ENCODE data around the gene HIRA.
"Not testable (repeated sequence)": the region's sequence is repeated elsewhere in the genome, so short reads cannot be mapped to it uniquely, and the experiment has no call there.

The HIRA gene

DNA sequence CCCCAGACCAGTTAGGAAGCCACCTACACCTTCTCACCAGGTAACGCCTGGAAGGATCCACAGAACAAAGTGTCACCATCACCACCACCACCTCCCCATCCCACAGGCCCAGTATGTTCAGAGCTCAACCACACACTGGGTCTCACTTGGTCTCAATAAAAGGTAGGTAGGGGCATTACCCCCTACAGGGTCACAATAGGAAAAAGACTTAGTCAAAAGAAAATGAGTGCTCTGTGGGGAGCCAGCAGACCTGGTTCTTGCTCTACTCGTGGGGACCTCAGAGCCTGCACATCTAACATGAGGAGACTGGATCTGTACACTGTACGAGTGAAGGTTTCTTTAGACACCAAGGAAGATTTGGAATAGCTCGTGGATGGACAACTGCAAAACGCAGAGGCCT, 49.3 kb downstream of the HIRA start:
- no peak for DNase-seq

DNA sequence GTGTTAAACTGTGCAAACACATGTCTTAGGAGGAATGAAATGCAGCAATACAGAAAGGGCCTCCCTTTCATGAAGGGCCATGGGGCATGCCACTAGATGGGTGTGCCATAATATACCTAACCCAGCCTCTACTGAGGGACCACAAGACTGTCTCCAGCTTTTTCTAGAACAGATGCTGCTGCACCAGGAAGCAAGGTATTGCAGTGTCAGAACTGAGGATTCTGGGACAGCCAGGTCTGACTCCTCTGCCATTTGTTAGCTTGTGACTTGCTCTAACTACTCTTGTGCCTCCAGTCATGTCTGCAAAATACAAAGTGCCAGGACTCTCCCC, 53.2 kb downstream of the HIRA start:
- DNase-seq = no peak

DNA sequence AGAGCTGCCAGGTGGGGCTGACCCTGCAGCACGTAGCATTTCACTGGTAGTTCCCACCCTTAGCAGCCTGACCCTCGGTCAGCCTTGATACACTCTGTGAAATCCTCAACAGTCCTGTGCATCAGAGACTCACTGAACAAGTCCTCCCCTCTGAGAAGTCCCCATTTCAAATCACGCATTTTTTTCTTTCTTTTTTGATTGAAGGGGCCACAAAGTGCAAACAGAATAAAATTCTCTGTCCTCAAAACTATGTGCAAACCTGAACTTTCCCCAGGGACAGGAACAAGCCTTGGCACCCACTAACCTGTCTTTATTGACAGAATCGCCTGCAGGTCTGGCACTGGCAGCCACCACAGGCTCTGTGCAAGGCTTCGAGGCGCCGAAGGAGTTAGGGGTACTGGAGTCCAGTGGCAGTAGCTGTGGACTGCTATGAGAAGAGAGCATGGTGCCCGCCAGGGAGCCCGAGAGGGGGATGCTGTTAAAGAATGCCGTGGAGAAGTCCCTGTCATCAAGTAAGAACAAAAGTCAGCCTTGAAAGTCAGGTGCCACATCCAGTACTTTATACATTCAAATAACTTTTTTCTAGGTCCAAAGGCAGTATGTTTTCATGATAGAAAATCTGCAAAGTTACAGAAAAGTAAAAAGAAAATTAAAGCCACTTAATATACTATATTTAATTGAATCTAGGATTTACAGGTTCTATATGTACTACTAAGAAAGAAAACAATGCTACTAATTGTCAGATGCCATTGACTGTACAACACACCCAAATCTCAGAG, 53.8 kb downstream of the HIRA start:
- DNase-seq = no peak

DNA sequence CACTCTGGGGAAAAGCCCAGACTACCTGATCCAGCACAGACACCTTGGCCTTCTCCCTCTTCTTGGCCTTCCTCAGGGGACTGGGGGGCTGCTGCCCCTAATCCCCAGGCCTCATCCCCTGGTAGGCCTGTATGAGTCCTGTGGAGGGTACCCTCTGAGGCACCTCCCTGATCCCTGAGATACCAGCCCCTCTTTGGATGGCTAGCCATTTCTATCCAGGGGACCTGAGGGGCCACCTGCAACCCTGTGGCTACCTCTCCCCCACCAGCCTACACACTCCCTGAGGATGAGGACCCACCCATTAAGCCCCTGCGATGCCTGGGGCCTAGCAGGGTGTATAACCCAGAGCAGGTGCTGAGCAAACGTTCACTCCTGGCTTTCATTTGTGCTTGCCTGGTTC, 54.6 kb downstream of the HIRA start:
- no peak for DNase-seq

DNA sequence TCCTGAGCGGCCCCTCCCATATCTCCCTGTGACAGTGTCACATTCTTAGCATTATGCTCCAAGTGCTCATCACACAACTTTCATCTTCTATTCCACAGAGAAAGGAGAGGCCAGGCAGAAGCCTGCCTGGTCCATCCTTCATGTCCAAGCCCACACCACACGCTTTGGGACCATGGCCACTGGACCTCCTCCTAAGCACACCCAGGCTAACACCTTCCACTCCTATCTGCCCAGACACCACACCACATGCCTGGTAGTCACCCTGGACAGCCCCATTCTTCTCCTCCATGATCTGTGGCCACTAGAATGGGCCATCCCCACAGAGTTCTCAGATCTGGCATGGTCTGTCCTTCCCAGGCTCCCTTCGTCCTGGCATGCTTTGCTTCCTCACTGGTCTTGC, 55.3 kb downstream of the HIRA start:
- DNase-seq = no peak

DNA sequence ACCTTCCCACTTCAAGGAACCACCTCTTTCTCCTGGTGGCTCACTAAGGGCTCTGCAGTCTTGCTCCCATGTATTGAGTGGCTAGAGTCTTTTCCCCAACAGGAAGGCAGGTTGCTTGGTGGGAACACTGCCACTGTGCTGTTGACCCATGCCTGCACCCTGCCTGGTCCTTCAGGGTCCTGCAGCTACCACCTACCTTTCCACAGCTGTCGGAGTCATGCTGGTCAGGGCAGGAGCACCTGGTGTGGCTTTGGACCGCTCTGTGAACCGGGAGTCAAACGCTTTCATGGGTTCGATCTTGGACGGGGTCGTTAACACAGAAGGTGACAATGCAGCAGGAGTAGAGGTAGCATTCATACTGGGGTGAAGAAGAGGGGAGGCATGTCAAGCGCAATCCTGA, 56.1 kb downstream of the HIRA start:
- no peak for DNase-seq

DNA sequence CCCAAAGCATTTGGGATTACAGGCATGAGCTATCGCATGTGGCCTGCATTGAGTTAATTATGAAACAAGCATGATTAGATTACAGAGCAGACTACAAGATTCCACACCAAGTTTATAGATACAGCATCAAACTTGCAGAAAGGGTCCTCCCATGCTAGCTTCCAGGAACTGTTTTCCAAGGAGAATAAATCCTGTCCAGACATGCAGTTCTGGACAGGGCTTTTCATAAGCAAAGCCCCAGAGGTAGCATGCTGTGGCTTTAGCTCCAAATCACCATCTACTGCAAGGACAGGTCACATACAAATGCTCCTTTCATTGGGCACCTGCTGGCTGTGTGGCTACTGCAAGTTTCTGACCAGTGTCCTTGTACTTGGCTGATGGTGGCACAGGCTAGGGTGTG, 57.1 kb downstream of the HIRA start:
- DNase-seq = no peak

DNA sequence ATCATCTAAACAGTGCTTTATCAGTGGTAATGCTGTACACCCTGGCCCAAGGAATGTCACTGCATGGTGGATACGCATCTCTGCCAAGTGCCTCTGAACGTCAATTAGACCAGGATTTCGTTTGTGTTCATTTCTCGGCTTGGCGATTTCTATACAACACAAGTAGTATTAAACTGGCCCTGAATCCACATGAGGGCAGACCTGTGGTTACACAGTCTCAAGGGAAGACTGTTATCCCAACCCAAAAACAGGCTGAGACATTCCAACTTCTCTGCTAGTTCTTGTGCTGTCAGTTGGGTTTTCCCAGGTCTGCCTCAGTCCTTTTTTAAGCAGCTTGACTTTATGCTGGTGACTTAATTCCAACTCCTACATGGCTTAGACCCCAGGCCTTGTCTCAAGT, 58.1 kb downstream of the HIRA start:
- no peak for DNase-seq

DNA sequence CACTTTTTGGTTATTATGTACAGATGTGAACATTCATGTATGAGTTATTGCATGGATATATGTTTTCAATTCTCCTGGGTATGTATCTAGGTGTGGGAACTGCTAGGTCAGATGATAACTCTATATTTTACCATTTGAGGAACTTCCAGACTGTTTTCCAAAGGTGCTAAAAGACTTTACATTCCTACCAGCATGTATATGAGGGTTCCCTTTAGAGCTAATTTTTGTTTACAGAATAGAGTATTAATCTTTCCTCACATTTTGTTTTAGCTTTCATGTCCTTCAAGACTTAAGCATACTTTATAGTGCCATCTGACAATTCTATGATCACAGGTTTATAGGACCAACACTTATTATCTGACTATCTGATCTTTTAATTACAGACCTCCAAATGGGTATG, 59.6 kb downstream of the HIRA start:
- no peak for DNase-seq

DNA sequence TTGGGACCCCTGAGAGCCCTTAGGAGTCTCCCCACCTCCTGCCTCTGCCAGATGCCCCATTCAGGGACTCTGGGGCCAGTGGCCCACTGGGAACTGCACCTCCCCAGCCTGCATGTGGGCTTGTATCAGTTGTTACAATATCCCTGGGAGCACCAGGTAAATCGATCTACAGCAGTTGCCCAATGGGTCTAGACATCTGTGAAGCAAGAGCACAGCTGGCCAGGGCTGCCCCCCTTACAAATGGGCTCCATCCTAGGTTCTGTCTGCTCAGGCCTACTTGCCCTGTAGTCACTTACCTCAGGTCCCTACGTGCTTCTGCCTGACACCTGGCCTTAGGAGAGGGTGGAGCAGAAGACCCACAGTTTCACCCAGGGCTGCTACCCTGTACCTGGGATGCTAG, 62.7 kb downstream of the HIRA start:
- DNase-seq = no peak

DNA sequence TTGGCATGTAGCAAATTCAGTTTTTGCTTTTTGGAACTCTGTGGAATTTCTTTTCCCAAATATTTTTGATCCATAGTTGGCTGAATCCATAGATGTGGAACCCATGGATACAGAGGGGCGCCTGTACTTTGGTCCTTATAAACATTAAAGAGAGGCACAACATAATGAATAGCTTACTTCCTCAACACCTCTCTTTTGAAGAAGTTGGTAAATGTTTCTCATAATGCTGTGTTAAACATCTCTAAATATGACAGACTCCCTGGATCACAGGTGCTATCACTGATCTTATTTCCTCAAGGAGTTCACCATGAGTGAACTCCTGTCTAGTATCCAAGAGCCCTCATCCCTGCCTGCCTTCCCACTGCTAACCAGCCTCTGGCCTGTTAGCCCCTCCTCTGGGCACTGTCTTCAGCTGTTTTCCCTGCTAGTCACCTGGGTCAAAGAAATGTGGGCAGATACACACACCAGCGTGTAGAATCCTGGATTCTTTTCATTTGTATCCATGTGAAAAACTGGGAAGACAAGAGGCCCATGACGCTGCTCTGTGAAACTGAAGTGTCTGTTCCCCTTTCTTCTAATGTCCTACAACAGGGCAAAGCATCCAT, 63.7 kb downstream of the HIRA start:
- no peak for DNase-seq

DNA sequence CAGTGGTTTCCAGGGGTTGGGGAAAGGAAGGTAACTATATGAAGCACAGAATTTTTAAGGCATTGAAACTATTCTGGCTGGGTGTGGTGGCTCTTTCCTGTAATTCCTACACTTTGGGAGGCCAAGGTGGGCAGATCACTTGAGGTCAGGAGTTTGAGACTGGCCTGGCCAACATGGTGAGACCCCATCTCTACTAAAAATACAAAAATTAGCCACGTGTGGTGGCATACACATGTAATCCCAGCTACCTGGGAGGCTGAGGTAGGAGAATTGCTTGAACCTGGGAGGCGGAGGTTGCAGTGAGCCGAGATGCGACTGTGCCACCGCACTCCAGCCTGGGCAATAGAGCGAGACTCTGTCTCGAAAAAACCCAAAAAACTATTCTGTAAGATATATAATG, 68.0 kb downstream of the HIRA start:
- not testable (repeated sequence) for DNase-seq

DNA sequence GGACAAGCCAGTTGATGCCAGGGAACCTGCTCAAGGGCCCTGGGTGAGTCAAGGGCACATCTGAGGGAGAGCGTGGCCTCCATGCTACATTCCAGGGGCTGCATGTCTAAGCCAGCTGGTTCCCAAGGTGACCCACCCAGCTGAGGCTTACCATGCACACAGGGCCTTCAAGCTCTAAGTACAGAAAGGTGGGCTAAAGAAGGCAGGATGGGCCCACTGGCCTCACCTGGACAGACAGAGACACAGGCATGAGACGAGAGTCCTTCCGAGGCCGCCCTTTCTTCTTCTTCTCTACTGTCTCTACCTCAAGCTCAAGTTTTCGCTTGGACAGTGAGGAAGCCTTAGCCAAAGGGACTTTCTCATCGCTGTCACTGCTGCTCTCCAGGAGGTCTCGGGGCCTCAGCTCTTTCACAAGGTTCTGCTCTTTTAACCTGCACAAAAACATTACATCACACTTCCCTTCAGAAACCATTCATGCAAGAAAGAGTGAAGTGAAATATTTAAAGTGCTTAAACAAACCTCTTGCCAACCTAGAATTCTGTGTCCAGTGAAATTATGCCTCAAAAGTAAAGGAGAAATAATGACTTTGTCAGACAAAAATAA, 69.9 kb downstream of the HIRA start:
- DNase-seq = no peak

DNA sequence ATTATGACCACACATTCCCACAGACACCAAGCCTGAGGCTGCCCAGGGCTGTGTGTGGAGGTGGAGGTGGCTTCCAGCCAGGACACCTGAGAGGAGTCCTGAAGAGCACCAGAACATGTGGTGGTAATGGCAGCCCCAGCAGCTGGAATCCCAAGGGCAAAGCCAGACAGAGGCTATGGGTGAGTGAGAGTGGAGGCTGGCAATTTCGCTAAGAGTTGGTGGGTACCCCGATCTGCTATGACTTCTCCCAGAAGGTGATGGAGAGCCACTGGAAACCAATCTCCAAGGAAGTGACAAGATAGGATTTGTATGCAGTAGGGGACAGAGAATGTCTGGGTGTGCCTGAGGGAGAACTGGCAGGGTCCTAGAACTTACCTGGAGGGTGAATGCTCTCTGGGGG, 70.7 kb downstream of the HIRA start:
- no peak for DNase-seq

DNA sequence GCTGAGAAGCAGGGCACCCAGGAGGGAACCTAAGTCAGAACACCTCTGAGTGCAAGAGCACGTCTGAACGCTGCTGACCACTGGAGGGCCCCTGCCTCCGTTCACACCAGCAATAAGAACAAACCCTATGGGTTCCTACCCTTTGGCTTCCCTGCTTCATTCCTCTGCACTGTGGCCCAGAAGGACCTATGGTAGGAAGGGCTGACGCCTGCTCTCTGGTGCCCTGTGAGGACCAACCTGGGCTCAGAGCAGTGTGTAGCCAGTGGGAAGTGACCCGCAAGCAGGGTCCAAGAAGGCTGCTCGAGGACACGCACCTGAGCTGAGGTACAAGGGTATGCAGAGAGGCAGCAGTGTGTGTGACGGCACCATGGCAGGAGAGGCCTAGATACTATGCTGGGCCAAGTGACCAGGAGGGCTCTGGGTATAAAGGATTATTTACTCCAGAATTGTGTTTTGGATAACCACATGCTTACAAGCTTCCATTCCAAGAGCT, 71.2 kb downstream of the HIRA start:
- DNase-seq = no peak

DNA sequence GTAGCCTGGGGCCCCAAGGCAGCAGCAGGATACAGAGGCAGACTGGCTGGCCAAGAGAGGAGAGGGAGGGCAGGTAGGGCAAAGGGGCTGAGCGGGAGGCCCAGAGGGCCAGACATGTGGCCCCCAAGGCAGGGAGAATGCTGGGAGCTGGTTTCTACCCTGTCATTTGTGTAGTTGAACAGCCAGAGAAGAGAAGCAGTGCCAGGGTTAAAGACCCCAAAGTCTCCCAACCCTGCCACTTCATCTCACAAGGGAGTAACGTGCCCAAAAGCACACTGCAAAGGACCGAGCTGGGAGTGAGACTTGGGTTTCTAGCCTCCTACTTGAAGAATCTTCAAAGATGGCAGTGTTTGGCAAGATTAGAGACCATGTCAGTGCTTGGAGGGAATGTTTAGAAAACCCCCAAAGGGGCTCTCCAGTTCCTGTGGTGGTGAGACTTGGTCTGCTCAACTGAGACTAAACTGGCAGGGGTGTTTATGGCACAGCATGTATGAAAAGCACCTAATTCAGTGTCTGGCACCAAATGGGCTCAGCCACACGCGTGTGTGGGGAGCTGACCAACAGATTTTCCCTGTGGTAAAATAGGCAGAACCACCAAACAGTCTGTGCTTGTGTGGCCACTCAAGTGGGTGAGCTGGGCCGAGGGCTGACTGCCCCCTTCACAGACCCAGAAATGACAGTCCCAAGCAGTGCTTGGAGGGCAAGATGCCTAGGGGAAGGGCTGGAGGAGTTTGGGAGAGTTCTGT, 71.8 kb downstream of the HIRA start:
- no peak for DNase-seq

DNA sequence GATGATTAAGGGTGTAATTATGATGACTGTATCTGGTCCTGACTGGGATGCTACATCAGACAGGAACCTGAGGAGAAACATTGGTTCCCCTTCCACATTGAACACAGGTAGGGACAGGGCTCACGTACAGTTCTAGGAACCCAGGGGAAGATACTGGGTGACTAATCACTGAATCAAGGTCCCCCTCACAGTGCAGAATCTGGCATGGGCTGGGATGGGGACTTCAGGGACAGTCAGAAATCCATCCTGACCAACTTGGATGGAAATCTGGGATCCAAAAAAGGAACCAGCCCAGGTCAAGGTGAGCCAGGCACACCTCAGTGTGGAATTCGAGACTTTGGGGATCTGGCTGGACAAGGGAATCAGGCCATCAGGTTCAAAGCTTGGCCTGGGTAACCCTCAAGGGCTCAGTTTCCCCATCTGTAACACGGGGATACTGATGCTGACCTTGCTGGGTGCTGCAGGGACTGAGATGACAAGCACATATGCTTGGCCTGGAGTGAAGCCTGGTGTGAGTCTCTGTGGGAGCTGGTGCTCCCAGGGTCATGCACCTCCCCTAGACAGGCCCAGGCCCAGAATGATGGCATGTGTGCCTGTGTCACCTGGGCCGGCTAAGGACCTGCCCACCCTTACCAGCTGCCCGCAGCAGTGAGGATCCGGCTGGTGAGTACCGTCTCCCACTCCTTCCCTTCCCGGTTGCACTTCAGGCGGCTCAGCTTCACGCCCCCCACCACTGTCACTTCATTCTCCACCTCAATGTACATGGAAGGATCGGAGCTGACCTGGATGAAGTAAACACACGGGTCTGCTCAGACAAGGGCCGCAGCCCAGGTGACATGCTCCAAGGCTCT, 72.6 kb downstream of the HIRA start:
- no peak for DNase-seq

DNA sequence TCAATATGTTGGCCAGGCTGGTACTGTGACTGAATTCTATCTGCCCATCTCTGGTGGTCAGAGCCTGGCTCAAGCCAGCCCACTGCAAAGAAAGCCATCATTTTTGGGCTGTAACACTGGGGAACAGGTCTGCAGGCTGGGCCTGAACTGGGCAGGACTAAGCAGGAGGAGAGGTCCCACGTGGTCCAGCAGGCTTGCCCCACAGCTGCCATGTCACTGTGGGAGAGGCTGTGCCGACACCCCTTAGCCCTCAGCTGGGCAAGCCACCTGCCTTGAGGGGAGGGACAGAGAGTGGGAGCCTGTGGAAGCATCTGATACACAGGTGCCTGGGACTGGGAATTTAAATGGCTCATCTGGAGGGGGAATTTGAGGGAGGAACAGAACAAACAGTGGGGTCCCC, 73.3 kb downstream of the HIRA start:
- DNase-seq = no peak

DNA sequence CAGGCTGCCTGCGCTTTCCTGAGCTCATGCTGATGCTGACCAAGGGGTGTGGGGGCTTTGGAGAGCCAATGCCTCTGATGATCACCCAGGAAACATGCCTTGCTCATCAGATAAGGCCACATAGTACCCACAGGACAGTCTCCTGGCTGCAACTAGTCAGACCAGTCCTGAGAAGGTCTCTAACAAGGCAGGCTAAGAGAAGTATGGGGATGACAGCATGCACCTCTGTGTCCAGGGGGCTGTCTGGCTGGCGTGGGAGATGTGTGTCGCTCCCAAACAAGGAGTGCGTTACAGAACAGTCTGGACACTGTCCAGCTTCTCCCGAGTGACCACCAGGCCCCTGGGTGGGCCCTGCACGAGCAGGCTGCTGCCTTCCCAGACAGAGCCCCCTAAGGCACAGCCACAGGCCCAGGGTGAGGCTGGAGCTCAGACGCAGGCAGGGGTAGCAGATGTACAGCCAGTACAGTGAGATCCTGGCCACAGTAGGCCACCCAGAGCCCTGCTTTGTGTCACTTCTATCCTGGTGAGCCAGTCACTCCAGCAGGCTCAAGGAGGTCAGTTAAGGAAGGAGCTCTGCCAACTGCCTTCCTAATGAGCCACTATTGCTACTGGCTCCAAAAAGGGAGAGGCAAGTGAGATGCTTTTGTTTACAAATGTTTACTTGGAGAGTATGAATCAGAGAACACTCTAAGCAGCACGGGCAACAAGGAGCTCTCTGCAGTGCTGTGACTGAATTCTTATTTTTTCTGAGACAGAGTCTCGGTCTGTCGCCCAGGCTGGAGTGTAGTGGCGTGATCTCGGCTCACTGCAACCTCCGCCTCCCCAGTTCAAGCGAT, 74.0 kb downstream of the HIRA start:
- DNase-seq = no peak

DNA sequence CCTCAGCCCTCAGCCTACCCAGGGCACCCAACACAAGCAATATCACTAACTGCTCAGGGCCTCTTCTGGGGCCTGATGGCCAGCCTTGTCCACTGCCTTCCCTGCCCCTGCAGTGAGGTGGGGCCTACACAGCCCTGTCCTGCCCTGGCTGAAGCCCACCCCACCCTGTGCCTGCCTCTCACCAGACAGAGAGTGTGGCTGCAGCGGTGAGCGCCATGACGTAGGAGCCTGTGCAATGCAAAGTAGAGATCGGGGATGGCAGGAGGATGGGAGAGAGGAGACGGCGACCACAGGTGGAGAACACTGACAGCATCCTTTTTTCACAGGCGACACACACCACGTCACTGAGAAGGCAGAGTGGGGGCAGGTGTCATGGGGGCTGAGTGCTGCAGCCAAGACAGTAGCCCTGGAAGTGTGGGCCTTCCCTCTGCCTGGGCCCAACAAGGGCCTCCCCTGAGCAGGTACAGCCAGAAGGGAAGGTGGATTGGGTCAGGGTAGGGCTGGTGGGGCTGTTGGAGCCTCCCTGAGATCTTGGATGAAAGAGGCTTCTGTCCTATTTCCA, 74.7 kb downstream of the HIRA start:
- DNase-seq = no peak

DNA sequence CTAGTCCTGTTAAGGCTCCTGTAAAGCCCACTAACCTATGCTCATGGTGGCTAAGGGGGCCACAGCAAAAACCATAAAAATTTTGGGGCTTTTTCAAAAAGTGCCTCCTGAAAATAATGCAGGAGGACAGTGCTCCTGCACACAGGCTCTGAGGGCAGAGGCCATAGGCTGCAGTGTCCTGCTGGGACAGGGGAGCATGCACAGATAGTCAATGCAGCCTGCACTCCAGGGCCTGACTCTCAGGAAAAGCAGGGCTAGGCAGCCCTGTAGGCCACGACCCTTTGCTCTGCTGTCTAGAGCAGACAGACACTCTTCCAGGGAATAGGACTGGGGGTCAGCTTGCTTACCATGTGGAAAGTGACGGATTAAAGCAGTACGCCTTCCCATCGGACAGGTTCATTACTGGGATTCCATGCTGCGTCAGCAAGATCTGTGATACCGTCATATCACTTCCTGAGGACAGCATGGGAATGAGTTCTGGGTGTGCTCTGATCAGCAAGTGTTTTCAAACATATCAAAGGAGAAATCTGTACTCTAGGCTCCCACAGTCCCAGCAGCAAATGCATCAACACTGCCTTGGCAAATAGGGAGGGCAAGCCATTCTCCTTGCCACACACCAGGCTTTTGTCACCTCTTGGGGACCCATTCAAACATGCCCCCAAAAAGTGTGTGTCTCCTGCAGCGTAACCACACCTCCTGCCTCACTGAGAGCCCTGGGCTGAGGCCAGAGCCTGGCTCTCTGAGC, 75.9 kb downstream of the HIRA start:
- no peak for DNase-seq
